GM12878 (cell line): ENCODE measurements around the gene MAGI3. TPM values are rescaled to one million over a fixed set of nuclear protein-coding genes. Genes with fewer than 3 reads are reported as not detected.

Experiments
- ASH2L ChIP-seq: fragments of 300-600, 200-600 bp; sonication (generic); IDR thresholded peaks from 2 replicates; pipeline ENCODE4 v1.6.1; 2017; ENCODE audit warnings: low read depth, mild to moderate bottlenecking, borderline replicate concordance
- CREB1 ChIP-seq: IDR thresholded peaks from 2 replicates; pipeline ENCODE4 v1.6.1; 2012; ENCODE audit warnings: low read depth, mild to moderate bottlenecking, inconsistent platforms
- EGR1 ChIP-seq, 2 experiments: IDR thresholded peaks; 1 replicate in 1 of 2; 2 replicates in 1 of 2; pipeline ENCODE4 v1.6.1; 2011 to 2012; ENCODE audit warnings: low read depth in 2 of 2, low read length in 2 of 2, borderline replicate concordance in 1 of 2, mild to moderate bottlenecking in 1 of 2, moderate library complexity in 1 of 2
- ESRRA ChIP-seq: IDR thresholded peaks from 2 replicates; pipeline ENCODE4 v1.6.1; 2012; ENCODE audit warnings: mild to moderate bottlenecking, low read length, improper control_type of control experiment
- FOS ChIP-seq: IDR thresholded peaks from 3 replicates; pipeline ENCODE4 v1.6.1; 2011; ENCODE audit warnings: borderline replicate concordance; ENCODE audit not compliant: insufficient read length; ENCODE audit errors: extremely low read depth
- HDAC6 ChIP-seq: fragments of 200-600 bp; sonication (generic); IDR thresholded peaks from one replicate; pipeline ENCODE4 v1.8.0; 2017; ENCODE audit warnings: antibody characterized with exemption; ENCODE audit not compliant: unreplicated experiment
- HDGF ChIP-seq: fragments of 450-650 bp; IDR thresholded peaks from 2 replicates; pipeline ENCODE4 v1.6.1; 2016; ENCODE audit warnings: antibody characterized with exemption
- MEF2B ChIP-seq: fragments of 450-650 bp; IDR thresholded peaks from 2 replicates; pipeline ENCODE4 v1.6.1; 2018; ENCODE audit warnings: mild to moderate bottlenecking, moderate library complexity; ENCODE audit not compliant: partially characterized antibody, poor library complexity, severe bottlenecking
- NFYB ChIP-seq: IDR thresholded peaks from 2 replicates; pipeline ENCODE4 v1.6.1; 2011; ENCODE audit warnings: low read depth, mild to moderate bottlenecking, low read length, improper control_type of control experiment, moderate library complexity; ENCODE audit not compliant: insufficient read depth
- PAX8 ChIP-seq: fragments of 450-650 bp; IDR thresholded peaks from 2 replicates; pipeline ENCODE4 v1.6.1; 2017; ENCODE audit warnings: mild to moderate bottlenecking, moderate library complexity
- POLR2A ChIP-seq: IDR thresholded peaks from 2 replicates; pipeline ENCODE4 v1.6.1; 2011; ENCODE audit warnings: low read depth, mild to moderate bottlenecking, low read length
- RAD21 ChIP-seq: IDR thresholded peaks from 2 replicates; pipeline ENCODE4 v1.6.1; 2011; ENCODE audit warnings: mild to moderate bottlenecking, low read depth, low read length, moderate library complexity; ENCODE audit not compliant: insufficient read depth
- REST ChIP-seq: IDR thresholded peaks from 2 replicates; pipeline ENCODE4 v1.6.1; 2012; ENCODE audit warnings: mild to moderate bottlenecking, low read depth, low read length
- SMAD5 ChIP-seq: IDR thresholded peaks from 2 replicates; pipeline ENCODE4 v1.6.1; 2016; ENCODE audit warnings: antibody characterized with exemption, low read depth
- SP1 ChIP-seq: IDR thresholded peaks from one replicate; pipeline ENCODE4 v1.6.1; 2011; ENCODE audit warnings: low read depth, low read length
- TAF1 ChIP-seq: IDR thresholded peaks from 2 replicates; pipeline ENCODE4 v1.6.1; 2011; ENCODE audit warnings: mild to moderate bottlenecking, low read depth, low read length, borderline replicate concordance
- polyA plus RNA-seq, 11 experiments: library from polyadenylated mRNA; depleted of rRNA in 4 of 11; unstranded in 6 of 11; stranded (reverse) in 5 of 11; fragments of >200 nt; fragmentation: Nextera tagmentation in 4 of 11; fragmentation: Illumina TruSeq in 1 of 11; extraction: Ambion mirVana in 4 of 11; extraction: Trizol in 1 of 11; gene quantifications; 1 replicate in 1 of 11; 2 replicates in 10 of 11; pipeline versions ENCODE4 v1.2.1 to v1.2.3, GENCODE V29; 2011 to 2016; ENCODE audit warnings: inconsistent platforms in 2 of 11, missing spikeins in 2 of 11, low read depth in 1 of 11
- total RNA-seq, 4 experiments: library from RNA; depleted of rRNA in 3 of 4; stranded (reverse); fragments of >200 nt in 3 of 4; fragmentation: Illumina TruSeq in 1 of 4; extraction: Trizol in 1 of 4; gene quantifications; 2 replicates each; pipeline versions ENCODE4 v1.2.1 to v1.2.3, GENCODE V29; 2013 to 2021
- TF ChIP-seq, protein P1 (sequence below): IDR thresholded peaks from 2 replicates; pipeline ENCODE4 v1.6.1; 2012; ENCODE audit warnings: improper control_type of control experiment, low read depth, low read length; ENCODE audit not compliant: insufficient replicate concordance
- TF ChIP-seq, protein P2 (sequence below): fragments of 150-350 bp; IDR thresholded peaks from 2 replicates; pipeline ENCODE4 v1.6.1; 2014; ENCODE audit warnings: mild to moderate bottlenecking, low read depth, low read length

The MAGI3 gene
- total and polyA plus RNA-seq, 10 of the 15 experiments (the other 5 are each of a cell fraction or from before 2014, with no cell fraction given) = 0.17 to 0.65 (median 0.32) TPM

- TF ChIP-seq, protein P1, sequence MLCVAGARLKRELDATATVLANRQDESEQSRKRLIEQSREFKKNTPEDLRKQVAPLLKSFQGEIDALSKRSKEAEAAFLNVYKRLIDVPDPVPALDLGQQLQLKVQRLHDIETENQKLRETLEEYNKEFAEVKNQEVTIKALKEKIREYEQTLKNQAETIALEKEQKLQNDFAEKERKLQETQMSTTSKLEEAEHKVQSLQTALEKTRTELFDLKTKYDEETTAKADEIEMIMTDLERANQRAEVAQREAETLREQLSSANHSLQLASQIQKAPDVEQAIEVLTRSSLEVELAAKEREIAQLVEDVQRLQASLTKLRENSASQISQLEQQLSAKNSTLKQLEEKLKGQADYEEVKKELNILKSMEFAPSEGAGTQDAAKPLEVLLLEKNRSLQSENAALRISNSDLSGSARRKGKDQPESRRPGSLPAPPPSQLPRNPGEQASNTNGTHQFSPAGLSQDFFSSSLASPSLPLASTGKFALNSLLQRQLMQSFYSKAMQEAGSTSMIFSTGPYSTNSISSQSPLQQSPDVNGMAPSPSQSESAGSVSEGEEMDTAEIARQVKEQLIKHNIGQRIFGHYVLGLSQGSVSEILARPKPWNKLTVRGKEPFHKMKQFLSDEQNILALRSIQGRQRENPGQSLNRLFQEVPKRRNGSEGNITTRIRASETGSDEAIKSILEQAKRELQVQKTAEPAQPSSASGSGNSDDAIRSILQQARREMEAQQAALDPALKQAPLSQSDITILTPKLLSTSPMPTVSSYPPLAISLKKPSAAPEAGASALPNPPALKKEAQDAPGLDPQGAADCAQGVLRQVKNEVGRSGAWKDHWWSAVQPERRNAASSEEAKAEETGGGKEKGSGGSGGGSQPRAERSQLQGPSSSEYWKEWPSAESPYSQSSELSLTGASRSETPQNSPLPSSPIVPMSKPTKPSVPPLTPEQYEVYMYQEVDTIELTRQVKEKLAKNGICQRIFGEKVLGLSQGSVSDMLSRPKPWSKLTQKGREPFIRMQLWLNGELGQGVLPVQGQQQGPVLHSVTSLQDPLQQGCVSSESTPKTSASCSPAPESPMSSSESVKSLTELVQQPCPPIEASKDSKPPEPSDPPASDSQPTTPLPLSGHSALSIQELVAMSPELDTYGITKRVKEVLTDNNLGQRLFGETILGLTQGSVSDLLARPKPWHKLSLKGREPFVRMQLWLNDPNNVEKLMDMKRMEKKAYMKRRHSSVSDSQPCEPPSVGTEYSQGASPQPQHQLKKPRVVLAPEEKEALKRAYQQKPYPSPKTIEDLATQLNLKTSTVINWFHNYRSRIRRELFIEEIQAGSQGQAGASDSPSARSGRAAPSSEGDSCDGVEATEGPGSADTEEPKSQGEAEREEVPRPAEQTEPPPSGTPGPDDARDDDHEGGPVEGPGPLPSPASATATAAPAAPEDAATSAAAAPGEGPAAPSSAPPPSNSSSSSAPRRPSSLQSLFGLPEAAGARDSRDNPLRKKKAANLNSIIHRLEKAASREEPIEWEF = no peak
- TF ChIP-seq REST (no peak), HDAC6 (no peak), POLR2A (peak; percentile 59), FOS (peak; percentile 44), MEF2B (no peak), RAD21 (no peak), CREB1 (peak; percentile 72), HDGF (peak; percentile 72; the same call in 1 of the 2 replicates), SMAD5 (no peak), NFYB (peak; percentile 86), ESRRA (no peak), TAF1 (no peak), SP1 (peak; percentile 94), EGR1 (IDR thresholded peaks at IDR 0.05; ENCODE audit: borderline replicate concordance in 1 of 2, low read depth in 2 of 2, low read length in 2 of 2) (no peak), ASH2L (no peak), PAX8 (no peak)
- TF ChIP-seq, protein P2, sequence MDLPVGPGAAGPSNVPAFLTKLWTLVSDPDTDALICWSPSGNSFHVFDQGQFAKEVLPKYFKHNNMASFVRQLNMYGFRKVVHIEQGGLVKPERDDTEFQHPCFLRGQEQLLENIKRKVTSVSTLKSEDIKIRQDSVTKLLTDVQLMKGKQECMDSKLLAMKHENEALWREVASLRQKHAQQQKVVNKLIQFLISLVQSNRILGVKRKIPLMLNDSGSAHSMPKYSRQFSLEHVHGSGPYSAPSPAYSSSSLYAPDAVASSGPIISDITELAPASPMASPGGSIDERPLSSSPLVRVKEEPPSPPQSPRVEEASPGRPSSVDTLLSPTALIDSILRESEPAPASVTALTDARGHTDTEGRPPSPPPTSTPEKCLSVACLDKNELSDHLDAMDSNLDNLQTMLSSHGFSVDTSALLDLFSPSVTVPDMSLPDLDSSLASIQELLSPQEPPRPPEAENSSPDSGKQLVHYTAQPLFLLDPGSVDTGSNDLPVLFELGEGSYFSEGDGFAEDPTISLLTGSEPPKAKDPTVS = no peak
Measured at GRCh38 chr1:113389953-113390834, at the start of gene MAGI3 (continued).
